HCT116 (cell line): Measurements from ENCODE around the gene DHRS9. TPM values are rescaled to one million over a fixed set of nuclear protein-coding genes. Genes with fewer than 3 reads are reported as not detected.

ENCODE experiments used
- ATAC-seq: fragments of 200-7000 bp; cut with Tn5 transposase; 2 replicates; pipeline ENCODE4 v1.9.1; 2020; ENCODE audit warnings: mild to moderate bottlenecking, moderate library complexity
- BruUV-seq: library from RNA; stranded (reverse); fragments of 400-500 nt; replicated peaks from 2 replicates; lab custom pipeline; 2021; lab: Mats Ljungman, UMichigan
- CTCF ChIA-PET: fragments of 300-600 bp; sonication (Branson Sonifier 250); formaldehyde crosslinking; loops from one replicate; lab custom pipeline; 2021; ENCODE audit warnings: antibody characterized with exemption; lab: Charles Lee
- POLR2A ChIA-PET: fragments of 300-600, 350-600 bp; sonication (Branson Sonifier 250); formaldehyde crosslinking; loops from one replicate; lab custom pipeline; 2021; ENCODE audit warnings: antibody characterized with exemption; lab: Charles Lee
- RAD21 ChIA-PET, 2 experiments: fragments of 300-600 bp; sonication (Branson Sonifier 250); formaldehyde crosslinking; loops; one replicate each; lab custom pipeline; 2023; ENCODE audit warnings: low total read pairs in 2 of 2; ENCODE audit not compliant: uncharacterized antibody in 2 of 2, unreplicated experiment in 2 of 2, low non-redundant PET in 1 of 2; lab: Charles Lee
- DNase-seq: peaks from one replicate; pipeline ENCODE4 v3.0.0-alpha.2; 2010; ENCODE audit warnings: low read depth, low spot score
- H2AFZ ChIP-seq: fragments of 200-600 bp; shearing (Covaris generic), sonication (generic); 2 replicates; pipeline ENCODE4 v1.6.1; 2017; ENCODE audit warnings: low read depth, mixed run types, mixed read lengths, antibody characterized with exemption, low read length; ENCODE audit not compliant: poor library complexity, severe bottlenecking
- H3K27ac ChIP-seq: 2 replicates; pipeline ENCODE4 v1.5.1; 2012; ENCODE audit warnings: low read depth, low read length
- H3K27me3 ChIP-seq: fragments of 200-600 bp; sonication (generic); 2 replicates; pipeline ENCODE4 v1.6.1; 2016; ENCODE audit warnings: mixed run types, low read length, mixed read lengths; ENCODE audit not compliant: insufficient read depth
- H3K36me3 ChIP-seq, 2 experiments: fragments of 200-500 bp in 1 of 2; fragments of 200-600 bp in 1 of 2; sonication (Bioruptor generic) in 1 of 2; sonication (generic) in 1 of 2; 2 replicates each; pipeline versions ENCODE4 v1.5.1 to v1.6.1; 2014 to 2016; ENCODE audit warnings: low read length in 2 of 2, inconsistent platforms in 1 of 2, mixed read lengths in 1 of 2, mixed run types in 1 of 2; ENCODE audit not compliant: insufficient read depth in 2 of 2, control insufficient read depth in 1 of 2
- H3K4me1 ChIP-seq, 2 experiments: fragments of 200-600 bp in 1 of 2; sonication (generic) in 1 of 2; 2 replicates each; pipeline versions ENCODE4 v1.5.1 to v1.6.1; 2012 to 2017; ENCODE audit warnings: low read length in 2 of 2, inconsistent platforms in 1 of 2, mild to moderate bottlenecking in 1 of 2, mixed read lengths in 1 of 2, mixed run types in 1 of 2, moderate library complexity in 1 of 2; ENCODE audit not compliant: insufficient read depth in 2 of 2, control insufficient read depth in 1 of 2
- H3K4me2 ChIP-seq: fragments of 200-600 bp; sonication (generic); 2 replicates; pipeline ENCODE4 v1.6.1; 2017; ENCODE audit warnings: mixed run types, low read length, mixed read lengths
- H3K4me3 ChIP-seq, 2 experiments: fragments of 200-600 bp in 1 of 2; sonication (generic) in 1 of 2; replicated peaks in 1 of 2; 2 replicates each; pipeline ENCODE4 v1.5.1; 2011 to 2016; ENCODE audit warnings: low read length in 2 of 2, control low read depth in 1 of 2, low read depth in 1 of 2, mild to moderate bottlenecking in 1 of 2, mixed read lengths in 1 of 2, mixed run types in 1 of 2
- H3K79me2 ChIP-seq: fragments of 200-600 bp; sonication (generic); 2 replicates; pipeline ENCODE4 v1.6.1; 2017; ENCODE audit warnings: mild to moderate bottlenecking, mixed run types, low read length, moderate library complexity, mixed read lengths; ENCODE audit not compliant: insufficient read depth
- H3K9ac ChIP-seq: fragments of 200-600 bp; sonication (generic); 2 replicates; pipeline ENCODE4 v1.6.1; 2016; ENCODE audit warnings: low read length, mixed read lengths
- H3K9me2 ChIP-seq: fragments of 200-600 bp; sonication (generic), shearing (Covaris generic); 2 replicates; pipeline ENCODE4 v1.6.1; 2017; ENCODE audit warnings: mixed run types, mild to moderate bottlenecking, moderate library complexity; ENCODE audit not compliant: insufficient read depth
- H3K9me3 ChIP-seq, 2 experiments: fragments of 200-500 bp in 1 of 2; fragments of 200-600 bp in 1 of 2; sonication (Bioruptor generic) in 1 of 2; sonication (generic) in 1 of 2; 2 replicates each; pipeline ENCODE4 v1.6.1; 2014 to 2017; ENCODE audit warnings: low read length in 2 of 2, mixed read lengths in 2 of 2, inconsistent platforms in 1 of 2, low read depth in 1 of 2, mild to moderate bottlenecking in 1 of 2, mixed run types in 1 of 2, moderate library complexity in 1 of 2; ENCODE audit not compliant: control insufficient read depth in 1 of 2, insufficient read depth in 1 of 2
- H4K20me1 ChIP-seq: fragments of 200-600 bp; sonication (generic), shearing (Covaris generic); 2 replicates; pipeline ENCODE4 v1.6.1; 2017; ENCODE audit warnings: mixed run types, mild to moderate bottlenecking, moderate library complexity; ENCODE audit not compliant: insufficient read depth
- CEBPB ChIP-seq: IDR thresholded peaks from 2 replicates; pipeline ENCODE4 v1.6.1; 2012; ENCODE audit warnings: low read depth
- CTCF ChIP-seq, 3 experiments: fragments of 200-600 bp in 1 of 3; sonication (generic) in 1 of 3; IDR thresholded peaks in 2 of 3; conservative IDR thresholded peaks in 1 of 3; 2 replicates each; pipeline ENCODE4 v1.5.1; 2012 to 2017; ENCODE audit warnings: low read depth in 2 of 3, low read length in 2 of 3, antibody characterized with exemption in 1 of 3, borderline replicate concordance in 1 of 3, control low read depth in 1 of 3, mild to moderate bottlenecking in 1 of 3, mixed read lengths in 1 of 3, mixed run types in 1 of 3, moderate library complexity in 1 of 3; ENCODE audit not compliant: insufficient read depth in 1 of 3
- ELF1 ChIP-seq: IDR thresholded peaks from 2 replicates; pipeline ENCODE4 v1.6.1; 2012; ENCODE audit warnings: low read depth, borderline replicate concordance
- EZH2 ChIP-seq: fragments of 200-600 bp; sonication (generic); IDR thresholded peaks from 2 replicates; pipeline ENCODE4 v1.6.1; 2017; ENCODE audit warnings: antibody characterized with exemption, mixed run types
- EZH2phosphoT487 ChIP-seq: fragments of 200-600 bp; IDR thresholded peaks from 2 replicates; pipeline ENCODE4 v1.6.1; 2018; ENCODE audit warnings: antibody characterized with exemption, borderline replicate concordance
- FOSL1 ChIP-seq: IDR thresholded peaks from 2 replicates; pipeline ENCODE4 v1.6.1; 2012; ENCODE audit warnings: low read depth
- JUND ChIP-seq: IDR thresholded peaks from 2 replicates; pipeline ENCODE4 v1.6.1; 2012
- POLR2A ChIP-seq: IDR thresholded peaks from 2 replicates; pipeline ENCODE4 v1.7.0; 2011; ENCODE audit warnings: borderline replicate concordance; ENCODE audit not compliant: insufficient read depth, insufficient read length; ENCODE audit errors: extremely low read depth
- POLR2AphosphoS5 ChIP-seq: IDR thresholded peaks from 2 replicates; pipeline ENCODE4 v1.6.1; 2011; ENCODE audit warnings: mild to moderate bottlenecking, low read depth, low read length, moderate library complexity
- RAD21 ChIP-seq: IDR thresholded peaks from 2 replicates; pipeline ENCODE4 v1.6.1; 2012; ENCODE audit warnings: low read depth, mild to moderate bottlenecking
- REST ChIP-seq: IDR thresholded peaks from 2 replicates; pipeline ENCODE4 v1.6.1; 2012; ENCODE audit warnings: low read depth
- SIN3A ChIP-seq: IDR thresholded peaks from 2 replicates; pipeline ENCODE4 v1.6.1; 2012; ENCODE audit warnings: low read depth
- SP1 ChIP-seq: IDR thresholded peaks from 2 replicates; pipeline ENCODE4 v1.6.1; 2012; ENCODE audit warnings: low read depth
- SRF ChIP-seq: IDR thresholded peaks from 2 replicates; pipeline ENCODE4 v1.6.1; 2012; ENCODE audit warnings: low read depth
- TCF7L2 ChIP-seq: IDR thresholded peaks from 2 replicates; pipeline ENCODE4 v1.7.0; 2011; ENCODE audit warnings: borderline replicate concordance, inconsistent platforms; ENCODE audit not compliant: insufficient read depth, insufficient read length; ENCODE audit errors: extremely low read depth
- YY1 ChIP-seq: IDR thresholded peaks from 2 replicates; pipeline ENCODE4 v1.6.1; 2011; ENCODE audit warnings: low read length, low read depth, moderate library complexity, mild to moderate bottlenecking; ENCODE audit not compliant: insufficient replicate concordance; ENCODE audit errors: extremely low read depth
- ZFX ChIP-seq: fragments of 450-650 bp; IDR thresholded peaks from 2 replicates; pipeline ENCODE4 v1.6.1; 2017
- ZNF274 ChIP-seq: fragments of 200-500 bp; sonication (Bioruptor generic); IDR thresholded peaks from 2 replicates; pipeline ENCODE4 v1.6.1; 2014; ENCODE audit warnings: mild to moderate bottlenecking, low read depth, low read length, inconsistent platforms
- intact Hi-C: fragments of 100-400 bp; cut with micrococcal nuclease; formaldehyde crosslinking; loops from 2 replicates; pipeline ENCODE4 v1.10.0; 2022
- total RNA-seq: library from RNA; stranded (reverse); gene quantifications from one replicate; pipeline ENCODE4 v1.2.1, GENCODE V29; 2021; ENCODE audit not compliant: unreplicated experiment
- TF ChIP-seq, protein P1 (sequence below): IDR thresholded peaks from 2 replicates; pipeline ENCODE4 v1.6.1; 2012
- TF ChIP-seq, protein P2 (sequence below): IDR thresholded peaks from 2 replicates; pipeline ENCODE4 v1.6.1; 2012

Gene DHRS9
- total RNA-seq, 1 experiment from 2014 or later: 0.15 TPM

- Histone ChIP-seq H3K27ac (no peak overlapping the region), H3K4me3 (no peak overlapping the region), H3K9me2 (no peaks in the 10 kb centered on the region), H4K20me1 (no peaks in the 10 kb centered on the region), H3K36me3 (no peaks in the 10 kb centered on the region), H3K9me3 (no peaks in the 10 kb centered on the region), H3K79me2 (no peaks in the 10 kb centered on the region), H3K27me3 (no peaks in the 10 kb centered on the region), H3K4me1 (0 out of 4 replicates have a peak, but pooled peaks cover 0 to 2% of the 10 kb centered on the region in 2 experiments), H2AFZ (peak overlapping the region; percentile 91), H3K4me2 (peak overlapping the region; percentile 32; the same call in 1 of the 2 replicates), H3K9ac (no peak overlapping the region)
- peak; percentile 98 for ATAC-seq
- no TSS peak for BruUV-seq
- RAD21 ChIA-PET: interaction anchor here (0.5 to 1.2 kb wide), 3 partner anchors 22 to 318 kb away, joined by 3 to 4 read pairs (median 3); no protein-coding TSS in a partner anchor
- CTCF ChIA-PET: interaction anchor here (0.6 to 2.0 kb wide), 32 partner anchors 9 to 316 kb away, joined by 3 to 45 read pairs (median 4); no protein-coding TSS in a partner anchor
- DNase-seq: peak; percentile 77
- intact Hi-C loops: loop anchor here (1.0 kb wide), 2 partner anchors 23 to 171 kb away; no protein-coding TSS in a partner anchor
- POLR2A ChIA-PET: interaction anchor here (0.7 kb wide), 1 partner anchor 12 kb away, joined by 3 read pairs; no protein-coding TSS in a partner anchor
- TF ChIP-seq SP1: peak; percentile 17; the same call in 1 of the 2 replicates
- no peak for TF ChIP-seq TCF7L2
- no peak for TF ChIP-seq ZFX
- no peak for TF ChIP-seq FOSL1
- no peak for TF ChIP-seq ELF1
- TF ChIP-seq POLR2AphosphoS5: no peak
- TF ChIP-seq SRF: peak; percentile 27
- TF ChIP-seq YY1: no peak
- TF ChIP-seq RAD21: peak; percentile 68
- TF ChIP-seq CEBPB: peak; percentile 34; the same call in 1 of the 2 replicates
- no peak for TF ChIP-seq REST
- TF ChIP-seq, protein P1, sequence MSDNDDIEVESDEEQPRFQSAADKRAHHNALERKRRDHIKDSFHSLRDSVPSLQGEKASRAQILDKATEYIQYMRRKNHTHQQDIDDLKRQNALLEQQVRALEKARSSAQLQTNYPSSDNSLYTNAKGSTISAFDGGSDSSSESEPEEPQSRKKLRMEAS: no peak
- no peak for TF ChIP-seq ZNF274
- TF ChIP-seq CTCF (IDR thresholded peaks at IDR 0.05 in 2 of 3, conservative IDR thresholded peaks at IDR 0.05 in 1 of 3; ENCODE audit: borderline replicate concordance in 1 of 3, insufficient read depth in 1 of 3, low read depth in 2 of 3, low read length in 2 of 3): peak; percentile 69 to 98 (median 79)
- no peak for TF ChIP-seq JUND
- no peak for TF ChIP-seq POLR2A
- TF ChIP-seq EZH2phosphoT487: no peak
- TF ChIP-seq EZH2: no peak
- TF ChIP-seq, protein P2, sequence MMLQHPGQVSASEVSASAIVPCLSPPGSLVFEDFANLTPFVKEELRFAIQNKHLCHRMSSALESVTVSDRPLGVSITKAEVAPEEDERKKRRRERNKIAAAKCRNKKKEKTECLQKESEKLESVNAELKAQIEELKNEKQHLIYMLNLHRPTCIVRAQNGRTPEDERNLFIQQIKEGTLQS: no peak
- TF ChIP-seq SIN3A: 0 out of 2 replicates have a peak, but pooled peaks have one; percentile 43
These were observed 62.5 kb downstream of the DHRS9 start for GRCh38 chr2:169131587-169132512.
